ENCODE measurements around the gene NLRP4. TPM values are rescaled to one million over a fixed set of nuclear protein-coding genes. Genes with fewer than 3 reads are reported as not detected.

The NLRP4 gene
- total RNA-seq (2021) (0.15 TPM in 1 of 2 replicates, not detected in the other), Bru-seq, nascent RNA (percentile 2 among the genes with signal in this experiment), BruChase-seq, experiment 1, labeled RNA remaining after a 2-hour chase (percentile 6 among the genes with signal in this experiment), BruChase-seq, experiment 2, labeled RNA remaining after a 6-hour chase (percentile 8 among the genes with signal in this experiment)
- long read RNA-seq: 0 reads

GRCh38 chr19:55836340-55836739 lies at the start of gene NLRP4:
TSS of gene NLRP4 (plus strand) at chr19:55836540. CDS start at chr19:55852081, 15,541 bp downstream.
- CTCF ChIA-PET: no interaction called here
- no peak within 1 kb of the TSS for H3K4me3 ChIP-seq (ENCODE audit: low read depth, low read length, poor library complexity, severe bottlenecking)
- BruUV-seq (replicated peaks): no TSS peak

GRCh38 chr19:55795021-55795420 lies 41.3 kb upstream of the NLRP4 start:
- Histone ChIP-seq H3K27ac (ENCODE audit: low read depth, low read length, poor library complexity, severe bottlenecking) (no peak overlapping the region), H3K36me3 (ENCODE audit: insufficient read depth, low read length, poor library complexity, severe bottlenecking) (no peaks in the 10 kb centered on the region), H3K4me1 (ENCODE audit: insufficient read depth, low read length, poor library complexity, severe bottlenecking) (no peaks in the 10 kb centered on the region), H3K4me3 (ENCODE audit: low read depth, low read length, poor library complexity, severe bottlenecking) (no peak overlapping the region), H3K27me3 (replicated peaks; ENCODE audit: insufficient read depth, low read depth, low read length, poor library complexity) (no peaks in the 10 kb centered on the region), H3K9me3 (ENCODE audit: low read depth, low read length, poor library complexity, severe bottlenecking) (no peaks in the 10 kb centered on the region)
- no TSS peak for BruUV-seq (replicated peaks)
- POLR2A ChIA-PET (ENCODE audit: low non-redundant PET): no interaction called here
- no peak for DNase-seq (ENCODE audit: low spot score)
- no peak for TF ChIP-seq CTCF (conservative IDR thresholded peaks at IDR 0.05; ENCODE audit: low read depth, low read length)
- no peak for TF ChIP-seq EZH2 (IDR thresholded peaks at IDR 0.05; ENCODE audit: borderline replicate concordance, low read depth, low read length, poor library complexity, severe bottlenecking)
- intact Hi-C loops (cut with micrococcal nuclease; ENCODE audit: unreplicated experiment): no loop called here
- CTCF ChIA-PET: no interaction called here

More at GRCh38 chr19:55836340-55836739, at the start of gene NLRP4:
- H3K9me3 ChIP-seq (ENCODE audit: low read depth, low read length, poor library complexity, severe bottlenecking): no peaks in the 10 kb centered on the region
- DNase-seq (ENCODE audit: low spot score): no peak
- no peak within 1 kb of the TSS for H3K27ac ChIP-seq (ENCODE audit: low read depth, low read length, poor library complexity, severe bottlenecking)
- POLR2A ChIA-PET (ENCODE audit: low non-redundant PET): no interaction called here
- no peaks in the 10 kb centered on the region for H3K36me3 ChIP-seq (ENCODE audit: insufficient read depth, low read length, poor library complexity, severe bottlenecking)
- no peaks in the 10 kb centered on the region for H3K4me1 ChIP-seq (ENCODE audit: insufficient read depth, low read length, poor library complexity, severe bottlenecking)
- intact Hi-C loops (cut with micrococcal nuclease; ENCODE audit: unreplicated experiment): no loop called here
- peaks cover 26% of the 10 kb centered on the region for H3K27me3 ChIP-seq (replicated peaks; ENCODE audit: insufficient read depth, low read depth, low read length, poor library complexity)
- no peak for TF ChIP-seq EZH2 (IDR thresholded peaks at IDR 0.05; ENCODE audit: borderline replicate concordance, low read depth, low read length, poor library complexity, severe bottlenecking)
- no peak for TF ChIP-seq CTCF (conservative IDR thresholded peaks at IDR 0.05; ENCODE audit: low read depth, low read length)

GRCh38 chr19:55801416-55801815 lies 34.9 kb upstream of the NLRP4 start:
- BruUV-seq (replicated peaks): no TSS peak
- Histone ChIP-seq H3K4me3 (ENCODE audit: low read depth, low read length, poor library complexity, severe bottlenecking) (no peak overlapping the region), H3K9me3 (ENCODE audit: low read depth, low read length, poor library complexity, severe bottlenecking) (no peaks in the 10 kb centered on the region), H3K27me3 (replicated peaks; ENCODE audit: insufficient read depth, low read depth, low read length, poor library complexity) (no peaks in the 10 kb centered on the region), H3K27ac (ENCODE audit: low read depth, low read length, poor library complexity, severe bottlenecking) (no peak overlapping the region), H3K4me1 (ENCODE audit: insufficient read depth, low read length, poor library complexity, severe bottlenecking) (no peaks in the 10 kb centered on the region), H3K36me3 (ENCODE audit: insufficient read depth, low read length, poor library complexity, severe bottlenecking) (no peaks in the 10 kb centered on the region)
- POLR2A ChIA-PET (ENCODE audit: low non-redundant PET): no interaction called here
- TF ChIP-seq EZH2 (IDR thresholded peaks at IDR 0.05; ENCODE audit: borderline replicate concordance, low read depth, low read length, poor library complexity, severe bottlenecking) (no peak), CTCF (conservative IDR thresholded peaks at IDR 0.05; ENCODE audit: low read depth, low read length) (no peak)
- intact Hi-C loops (cut with micrococcal nuclease; ENCODE audit: unreplicated experiment): no loop called here
- CTCF ChIA-PET: no interaction called here
- DNase-seq (ENCODE audit: low spot score): no peak
